ENCODE data around the gene TNFSF18. TPM values are rescaled to one million over a fixed set of nuclear protein-coding genes. Genes with fewer than 3 reads are reported as not detected.
"Not testable (repeated sequence)": the region's sequence is repeated elsewhere in the genome, so short reads cannot be mapped to it uniquely, and the experiment has no call there.

TNFSF18 gene
- total and polyA plus RNA-seq, 8 donors = 0.09 TPM; not detected in 7

GRCh38 chr1:173094541-173094940, 43.8 kb upstream of the TNFSF18 start:
- intact Hi-C loops (cut with DNase I) = no loop called here
- Histone ChIP-seq H3K36me3 (no peaks in the 10 kb centered on the region), H3K4me3 (no peak overlapping the region), H3K27me3 (no peaks in the 10 kb centered on the region), H3K9me3 (no peaks in the 10 kb centered on the region), H3K27ac (no peak overlapping the region), H3K4me1 (no peaks in the 10 kb centered on the region)
- 62 to 85% methylated on average over 4 of the region's 4 CpGs for WGBS, 2 donors
- ATAC-seq = no peak
- no peak for FAIRE-seq
- no peak for DNase-seq
- no peak for TF ChIP-seq CTCF (IDR thresholded peaks at IDR 0.05)

DNA sequence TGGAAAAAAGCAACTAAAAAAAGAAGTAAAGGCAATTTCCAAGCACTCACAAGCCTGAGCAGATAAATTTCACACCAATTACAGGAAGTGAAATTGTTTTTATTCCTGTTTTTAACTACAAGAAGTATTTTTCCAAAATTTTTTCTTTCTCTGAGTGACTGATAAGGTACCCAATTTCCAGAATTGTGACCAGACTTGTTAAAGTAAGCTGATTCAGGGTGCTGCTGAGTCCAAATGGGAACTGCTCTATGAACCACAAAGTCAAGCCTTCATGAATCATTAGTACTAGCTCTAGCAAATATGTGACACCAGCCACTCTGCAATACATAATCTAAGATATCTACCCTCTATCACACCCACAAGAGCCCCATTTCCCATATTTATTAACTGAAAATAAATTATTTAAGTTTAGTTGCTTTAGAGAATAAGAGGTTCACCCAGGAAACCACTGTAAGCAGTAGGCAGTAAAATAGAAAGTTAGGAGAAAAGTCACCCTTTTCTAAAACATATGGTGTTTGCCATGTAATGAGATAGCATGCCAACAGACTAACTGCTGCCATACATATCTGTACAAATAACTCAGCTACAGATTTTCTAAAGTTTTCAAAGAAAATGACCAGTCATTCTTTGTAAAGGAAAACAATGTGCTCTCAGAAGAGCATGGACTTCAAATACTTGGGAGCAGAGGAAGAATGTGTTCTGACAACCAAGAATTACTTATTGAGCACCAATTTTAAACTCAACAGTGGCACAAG, 43.1 kb upstream of the TNFSF18 start:
- H3K4me1 ChIP-seq = no peaks in the 10 kb centered on the region
- no peak for DNase-seq
- H3K9me3 ChIP-seq = no peaks in the 10 kb centered on the region
- intact Hi-C loops (cut with DNase I) = no loop called here
- no peak overlapping the region for H3K4me3 ChIP-seq
- H3K27me3 ChIP-seq = no peaks in the 10 kb centered on the region
- H3K27ac ChIP-seq = no peak overlapping the region
- no peak for TF ChIP-seq CTCF (IDR thresholded peaks at IDR 0.05)
- ATAC-seq = no peak
- no peak for FAIRE-seq
- no peaks in the 10 kb centered on the region for H3K36me3 ChIP-seq

DNA sequence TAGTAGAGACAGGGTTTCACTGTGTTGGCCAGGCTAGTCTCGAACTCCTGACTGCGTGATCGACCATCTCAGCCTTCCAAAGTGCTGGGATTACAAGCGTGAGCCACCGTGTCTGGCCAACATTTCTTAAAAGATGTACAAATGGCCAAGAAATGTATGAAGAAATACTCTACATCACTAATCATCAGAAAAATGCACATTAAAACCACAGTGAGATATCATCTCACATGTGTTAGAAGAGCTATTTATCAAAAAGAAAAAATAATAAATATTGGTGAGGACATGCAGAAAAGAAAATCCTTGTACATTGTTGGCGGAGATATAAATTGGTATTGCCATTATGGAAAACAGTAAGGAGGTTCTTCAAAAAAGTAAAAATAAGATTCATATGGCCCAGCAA, 33.6 kb upstream of the TNFSF18 start:
- no peaks in the 10 kb centered on the region for H3K9me3 ChIP-seq
- H3K4me1 ChIP-seq = no peaks in the 10 kb centered on the region
- DNase-seq (no peak), ATAC-seq (no peak), FAIRE-seq (no peak)
- no peak for TF ChIP-seq CTCF (IDR thresholded peaks at IDR 0.05)
- no peaks in the 10 kb centered on the region for H3K27me3 ChIP-seq
- no peak overlapping the region for H3K4me3 ChIP-seq
- H3K36me3 ChIP-seq = no peaks in the 10 kb centered on the region
- H3K27ac ChIP-seq = no peak overlapping the region
- WGBS, 2 donors = 93 to 95% methylated on average over 6 of the region's 6 CpGs
- intact Hi-C loops (cut with DNase I) = no loop called here

GRCh38 chr1:173082913-173083312, 32.2 kb upstream of the TNFSF18 start:
- FAIRE-seq (peak; percentile 54), ATAC-seq (no peak), DNase-seq (no peak)
- Histone ChIP-seq H3K36me3 (no peaks in the 10 kb centered on the region), H3K9me3 (no peaks in the 10 kb centered on the region), H3K27me3 (no peaks in the 10 kb centered on the region), H3K4me3 (no peak overlapping the region), H3K27ac (no peak overlapping the region), H3K4me1 (no peaks in the 10 kb centered on the region)
- TF ChIP-seq CTCF (IDR thresholded peaks at IDR 0.05) = no peak
- WGBS, 2 donors = 80 to 82% methylated on average over 1 of the region's 1 CpG
- intact Hi-C loops (cut with DNase I) = no loop called here

- intact Hi-C loops (cut with DNase I); DNase-seq; FAIRE-seq; H3K27ac ChIP-seq; H3K4me3 ChIP-seq; ATAC-seq; H3K9me3 ChIP-seq; H3K27me3 ChIP-seq; H3K36me3 ChIP-seq; H3K4me1 ChIP-seq: not testable (repeated sequence)
- WGBS, 2 donors = 84 to 96% methylated on average over 6 of the region's 6 CpGs
Measured at GRCh38 chr1:173074217-173074616, 23.5 kb upstream of the TNFSF18 start.

All from pancreas (tissue), 10 donors.